ENCODE data around the gene ZNF546.

Gene ZNF546

GRCh38 chr19:40013991-40014390 is 17.1 kb downstream of the ZNF546 start:
- Histone ChIP-seq H4K91ac (ENCODE audit: low read depth, low read length, poor library complexity) (no peak overlapping the region), H3K4me3 (ENCODE audit: low read length in 2 of 2) (no peak overlapping the region), H3K9me3 (replicated peaks in 1 of 2; ENCODE audit: control insufficient read depth in 2 of 2, insufficient read depth in 1 of 2, low read depth in 1 of 2, low read length in 2 of 2) (peaks cover 22 to 60% of the 10 kb centered on the region in 2 donors)

DNA sequence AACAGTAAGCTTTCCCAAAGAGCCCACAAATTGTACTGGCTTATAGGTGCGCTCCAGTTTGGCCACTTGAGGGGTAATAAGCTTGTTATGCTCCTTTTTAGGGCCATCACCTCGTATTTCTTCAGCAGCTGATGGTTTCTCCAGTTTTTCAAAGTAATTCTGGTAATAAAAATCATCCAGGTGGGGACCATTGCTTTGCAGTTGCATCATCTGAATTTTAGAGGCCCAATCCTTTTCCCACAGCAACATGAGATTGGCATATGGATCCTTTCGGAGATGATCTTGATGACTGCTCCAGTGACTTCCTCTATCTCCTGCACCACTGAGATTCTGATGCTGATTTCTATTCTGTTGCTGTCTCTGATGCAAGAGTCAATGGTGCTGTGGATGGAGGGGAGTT is 27.1 kb downstream of the ZNF546 start:
- Histone ChIP-seq H4K91ac (ENCODE audit: low read depth, low read length, poor library complexity) (no peak overlapping the region), H2BK15ac (ENCODE audit: low read length) (no peak overlapping the region), H3K79me1 (ENCODE audit: low read depth, low read length) (no peaks in the 10 kb centered on the region), H3K18ac (ENCODE audit: low read length) (no peak overlapping the region), H3K4me3 (ENCODE audit: low read length in 2 of 2) (no peak overlapping the region), H2AFZ (ENCODE audit: low read length) (no peak overlapping the region), H3K36me3 (replicated peaks in 1 of 2; ENCODE audit: control insufficient read depth in 2 of 2, insufficient read depth in 2 of 2, low read length in 2 of 2) (no peaks in the 10 kb centered on the region), H3K4me2 (ENCODE audit: insufficient read depth, low read length, poor library complexity, severe bottlenecking) (no peak overlapping the region), H3K27me3 (ENCODE audit: control insufficient read depth in 3 of 3, insufficient read depth in 3 of 3, low read depth in 1 of 3, low read length in 3 of 3) (no peaks in the 10 kb centered on the region), H2BK120ac (ENCODE audit: low read depth, low read length) (no peak overlapping the region), H3K23ac (ENCODE audit: low read depth, low read length, poor library complexity) (no peak overlapping the region), H3K14ac (ENCODE audit: low read length) (no peak overlapping the region), H3K9me3 (replicated peaks in 1 of 2; ENCODE audit: control insufficient read depth in 2 of 2, insufficient read depth in 1 of 2, low read depth in 1 of 2, low read length in 2 of 2) (peaks cover 22 to 53% of the 10 kb centered on the region in 2 donors), H4K8ac (ENCODE audit: low read depth, low read length) (no peak overlapping the region), H3K9ac (ENCODE audit: low read depth, low read length, poor library complexity) (no peak overlapping the region), H2BK12ac (ENCODE audit: low read length) (no peak overlapping the region), H3K4ac (ENCODE audit: low read length) (no peak overlapping the region), H2BK5ac (ENCODE audit: low read length) (no peak overlapping the region), H3K4me1 (ENCODE audit: control insufficient read depth in 2 of 2, insufficient read depth in 1 of 2, low read depth in 1 of 2, low read length in 2 of 2) (no peaks in the 10 kb centered on the region), H3K27ac (replicated peaks; ENCODE audit: low read length) (no peak overlapping the region), H2AK5ac (ENCODE audit: low read depth, low read length) (no peak overlapping the region)
- no peak for DNase-seq (ENCODE audit: low spot score)
- no CpG with 5 or more reads among the region's 3 CpGs for WGBS, 2 donors (ENCODE audit: extremely low coverage in 2 of 2, insufficient read length in 2 of 2, insufficient replicate concordance in 1 of 2)

More at GRCh38 chr19:40013991-40014390, 17.1 kb downstream of the ZNF546 start:
- no peak overlapping the region for H2BK12ac ChIP-seq (ENCODE audit: low read length)
- H3K23ac ChIP-seq (ENCODE audit: low read depth, low read length, poor library complexity), result no peak overlapping the region
- no peaks in the 10 kb centered on the region for H3K27me3 ChIP-seq (ENCODE audit: control insufficient read depth in 3 of 3, insufficient read depth in 3 of 3, low read depth in 1 of 3, low read length in 3 of 3)
- DNase-seq (ENCODE audit: low spot score), result no peak
- H2AFZ ChIP-seq (ENCODE audit: low read length), result no peak overlapping the region
- WGBS, 2 donors (ENCODE audit: extremely low coverage in 2 of 2, insufficient read length in 2 of 2, insufficient replicate concordance in 1 of 2), result no CpG with 5 or more reads among the region's 4 CpGs
- peaks cover 0 to 39% of the 10 kb centered on the region in 2 donors for H3K36me3 ChIP-seq (replicated peaks in 1 of 2; ENCODE audit: control insufficient read depth in 2 of 2, insufficient read depth in 2 of 2, low read length in 2 of 2)
- no peaks in the 10 kb centered on the region for H3K4me1 ChIP-seq (ENCODE audit: control insufficient read depth in 2 of 2, insufficient read depth in 1 of 2, low read depth in 1 of 2, low read length in 2 of 2)
- no peaks in the 10 kb centered on the region for H3K79me1 ChIP-seq (ENCODE audit: low read depth, low read length)
- H2BK15ac ChIP-seq (ENCODE audit: low read length), result no peak overlapping the region
- H2BK5ac ChIP-seq (ENCODE audit: low read length), result no peak overlapping the region
- H3K4ac ChIP-seq (ENCODE audit: low read length), result no peak overlapping the region
- no peak overlapping the region for H3K18ac ChIP-seq (ENCODE audit: low read length)
- no peak overlapping the region for H3K4me2 ChIP-seq (ENCODE audit: insufficient read depth, low read length, poor library complexity, severe bottlenecking)
- no peak overlapping the region for H3K14ac ChIP-seq (ENCODE audit: low read length)
- H3K9ac ChIP-seq (ENCODE audit: low read depth, low read length, poor library complexity), result no peak overlapping the region
- H3K27ac ChIP-seq (replicated peaks; ENCODE audit: low read length), result no peak overlapping the region
- no peak overlapping the region for H4K8ac ChIP-seq (ENCODE audit: low read depth, low read length)
- no peak overlapping the region for H2AK5ac ChIP-seq (ENCODE audit: low read depth, low read length)
- H2BK120ac ChIP-seq (ENCODE audit: low read depth, low read length), result no peak overlapping the region

DNA sequence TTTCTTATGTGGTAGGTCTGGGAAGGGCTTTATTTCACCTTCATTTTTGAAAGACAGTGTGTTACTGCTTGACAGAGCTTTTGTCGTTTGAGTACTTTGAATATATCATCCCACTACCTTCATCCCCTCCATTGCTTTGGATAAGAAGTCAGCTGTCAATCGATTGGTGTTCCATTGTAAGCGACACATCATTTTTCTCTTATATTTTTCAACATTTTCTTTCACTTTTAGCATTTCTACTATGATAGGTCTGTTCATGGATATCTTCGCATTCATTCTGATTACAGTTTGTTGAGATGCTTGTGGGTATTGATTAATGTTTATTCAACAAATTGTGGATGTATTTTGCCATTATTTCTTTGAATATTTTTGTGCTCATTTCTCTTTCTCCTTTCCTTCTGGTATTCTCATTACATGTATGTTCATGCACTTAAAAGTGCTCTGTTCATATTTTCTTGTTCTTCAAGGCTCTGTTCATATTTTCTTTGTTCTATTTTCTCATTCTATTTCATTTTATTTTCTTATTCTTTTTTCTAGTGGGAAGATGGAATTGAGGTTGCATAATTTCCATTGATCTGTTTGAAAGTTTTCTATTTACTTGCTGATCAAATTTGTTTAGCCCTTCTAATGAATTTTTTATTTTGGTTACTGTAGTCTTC is 29.2 kb downstream of the ZNF546 start:
- Histone ChIP-seq H2BK15ac (ENCODE audit: low read length) (no peak overlapping the region), H4K8ac (ENCODE audit: low read depth, low read length) (no peak overlapping the region), H2BK5ac (ENCODE audit: low read length) (no peak overlapping the region), H3K27ac (replicated peaks; ENCODE audit: low read length) (no peak overlapping the region), H2AFZ (ENCODE audit: low read length) (no peak overlapping the region), H2BK120ac (ENCODE audit: low read depth, low read length) (no peak overlapping the region), H3K14ac (ENCODE audit: low read length) (no peak overlapping the region), H3K36me3 (replicated peaks in 1 of 2; ENCODE audit: control insufficient read depth in 2 of 2, insufficient read depth in 2 of 2, low read length in 2 of 2) (no peaks in the 10 kb centered on the region), H3K9ac (ENCODE audit: low read depth, low read length, poor library complexity) (no peak overlapping the region), H3K4me3 (ENCODE audit: low read length in 2 of 2) (no peak overlapping the region), H2BK12ac (ENCODE audit: low read length) (no peak overlapping the region), H3K18ac (ENCODE audit: low read length) (no peak overlapping the region), H3K79me1 (ENCODE audit: low read depth, low read length) (no peaks in the 10 kb centered on the region), H3K4ac (ENCODE audit: low read length) (no peak overlapping the region), H3K23ac (ENCODE audit: low read depth, low read length, poor library complexity) (no peak overlapping the region), H2AK5ac (ENCODE audit: low read depth, low read length) (no peak overlapping the region), H3K4me1 (ENCODE audit: control insufficient read depth in 2 of 2, insufficient read depth in 1 of 2, low read depth in 1 of 2, low read length in 2 of 2) (no peaks in the 10 kb centered on the region), H3K4me2 (ENCODE audit: insufficient read depth, low read length, poor library complexity, severe bottlenecking) (no peak overlapping the region), H3K9me3 (replicated peaks in 1 of 2; ENCODE audit: control insufficient read depth in 2 of 2, insufficient read depth in 1 of 2, low read depth in 1 of 2, low read length in 2 of 2) (peaks cover 25 to 72% of the 10 kb centered on the region in 2 donors), H4K91ac (ENCODE audit: low read depth, low read length, poor library complexity) (no peak overlapping the region), H3K27me3 (ENCODE audit: control insufficient read depth in 3 of 3, insufficient read depth in 3 of 3, low read depth in 1 of 3, low read length in 3 of 3) (no peaks in the 10 kb centered on the region)
- no peak for DNase-seq (ENCODE audit: low spot score)
- no CpG with 5 or more reads among the region's 4 CpGs for WGBS, 2 donors (ENCODE audit: extremely low coverage in 2 of 2, insufficient read length in 2 of 2, insufficient replicate concordance in 1 of 2)

- H2BK5ac ChIP-seq (ENCODE audit: low read length), result no peak overlapping the region
- WGBS, 2 donors (ENCODE audit: extremely low coverage in 2 of 2, insufficient read length in 2 of 2, insufficient replicate concordance in 1 of 2), result no CpG with 5 or more reads among the region's 5 CpGs
- H3K4me3 ChIP-seq (ENCODE audit: low read length in 2 of 2), result no peak overlapping the region
- H3K4me2 ChIP-seq (ENCODE audit: insufficient read depth, low read length, poor library complexity, severe bottlenecking), result no peak overlapping the region
- no peaks in the 10 kb centered on the region for H3K4me1 ChIP-seq (ENCODE audit: control insufficient read depth in 2 of 2, insufficient read depth in 1 of 2, low read depth in 1 of 2, low read length in 2 of 2)
- H3K4ac ChIP-seq (ENCODE audit: low read length), result no peak overlapping the region
- peaks cover 27 to 77% of the 10 kb centered on the region in 2 donors for H3K9me3 ChIP-seq (replicated peaks in 1 of 2; ENCODE audit: control insufficient read depth in 2 of 2, insufficient read depth in 1 of 2, low read depth in 1 of 2, low read length in 2 of 2)
- no peak for DNase-seq (ENCODE audit: low spot score)
- H4K91ac ChIP-seq (ENCODE audit: low read depth, low read length, poor library complexity), result no peak overlapping the region
- no peak overlapping the region for H3K27ac ChIP-seq (replicated peaks; ENCODE audit: low read length)
- no peaks in the 10 kb centered on the region for H3K36me3 ChIP-seq (replicated peaks in 1 of 2; ENCODE audit: control insufficient read depth in 2 of 2, insufficient read depth in 2 of 2, low read length in 2 of 2)
- H3K27me3 ChIP-seq (ENCODE audit: control insufficient read depth in 3 of 3, insufficient read depth in 3 of 3, low read depth in 1 of 3, low read length in 3 of 3), result no peaks in the 10 kb centered on the region
- H2AFZ ChIP-seq (ENCODE audit: low read length), result no peak overlapping the region
- no peak overlapping the region for H3K23ac ChIP-seq (ENCODE audit: low read depth, low read length, poor library complexity)
- no peak overlapping the region for H2BK120ac ChIP-seq (ENCODE audit: low read depth, low read length)
- H2BK12ac ChIP-seq (ENCODE audit: low read length), result no peak overlapping the region
- H3K9ac ChIP-seq (ENCODE audit: low read depth, low read length, poor library complexity), result no peak overlapping the region
- no peak overlapping the region for H4K8ac ChIP-seq (ENCODE audit: low read depth, low read length)
- no peaks in the 10 kb centered on the region for H3K79me1 ChIP-seq (ENCODE audit: low read depth, low read length)
- no peak overlapping the region for H2AK5ac ChIP-seq (ENCODE audit: low read depth, low read length)
- no peak overlapping the region for H2BK15ac ChIP-seq (ENCODE audit: low read length)
- no peak overlapping the region for H3K14ac ChIP-seq (ENCODE audit: low read length)
- H3K18ac ChIP-seq (ENCODE audit: low read length), result no peak overlapping the region
These were observed 29.7 kb downstream of the ZNF546 start for GRCh38 chr19:40026597-40026970.

Data from neuronal stem cell (in vitro differentiated cells).